GM23338 (cell line): ENCODE data around the gene OAS3. TPM values are rescaled to one million over a fixed set of nuclear protein-coding genes. Genes with fewer than 3 reads are reported as not detected.

Source experiments
- ATAC-seq: fragments of 200-7000 bp; cut with Tn5 transposase; 3 replicates; pipeline ENCODE4 v1.9.1; 2020
- DNase-seq: peaks from one replicate; pipeline ENCODE4 v3.0.0-alpha.2; 2015; ENCODE audit warnings: low spot score
- H2AFZ ChIP-seq: fragments of 200-600 bp; sonication (generic); 2 replicates; pipeline ENCODE4 v1.8.0; 2016; ENCODE audit warnings: antibody characterized with exemption, mild to moderate bottlenecking, moderate library complexity
- H3F3A ChIP-seq: fragments of 200-600 bp; sonication (generic); replicated peaks from 2 replicates; pipeline ENCODE4 v1.8.0; 2017; ENCODE audit warnings: antibody characterized with exemption, mixed run types, low read depth
- H3K27ac ChIP-seq: fragments of 200-600 bp; sonication (generic); 2 replicates; pipeline ENCODE4 v1.6.1; 2016; ENCODE audit warnings: low read depth
- H3K27me3 ChIP-seq: fragments of 200-600 bp; sonication (generic); 2 replicates; pipeline ENCODE4 v1.8.0; 2016; ENCODE audit warnings: mild to moderate bottlenecking, mixed run types, moderate library complexity; ENCODE audit not compliant: insufficient read depth
- H3K36me3 ChIP-seq: fragments of 200-600 bp; sonication (generic); 2 replicates; pipeline ENCODE4 v1.8.0; 2016; ENCODE audit warnings: mild to moderate bottlenecking; ENCODE audit not compliant: insufficient read depth
- H3K4me1 ChIP-seq: fragments of 200-600 bp; sonication (generic); 2 replicates; pipeline ENCODE4 v1.8.0; 2016; ENCODE audit warnings: mild to moderate bottlenecking, moderate library complexity; ENCODE audit not compliant: insufficient read depth
- H3K4me2 ChIP-seq: fragments of 200-600 bp; sonication (generic); 2 replicates; pipeline ENCODE4 v1.7.1; 2017; ENCODE audit warnings: mixed run types
- H3K4me3 ChIP-seq: fragments of 200-600 bp; sonication (generic); 2 replicates; pipeline ENCODE4 v1.6.1; 2016; ENCODE audit warnings: mixed run types
- H3K79me2 ChIP-seq: fragments of 200-600 bp; sonication (generic); replicated peaks from 2 replicates; pipeline ENCODE4 v1.8.0; 2017; ENCODE audit warnings: mild to moderate bottlenecking; ENCODE audit not compliant: insufficient read depth
- H3K9me2 ChIP-seq: fragments of 200-600 bp; sonication (generic); 2 replicates; pipeline ENCODE4 v1.8.0; 2017; ENCODE audit not compliant: insufficient read depth
- H4K20me1 ChIP-seq: fragments of 200-600 bp; sonication (generic); replicated peaks from 2 replicates; pipeline ENCODE4 v1.8.0; 2017; ENCODE audit warnings: mild to moderate bottlenecking; ENCODE audit not compliant: insufficient read depth
- H3K27ac Mint-ChIP-seq: 2 replicates; pipeline ENCODE4 v1.8.0; 2020; ENCODE audit warnings: inconsistent platforms, mild to moderate bottlenecking, moderate library complexity, mixed read lengths
- H3K27me3 Mint-ChIP-seq: 3 replicates; pipeline ENCODE4 v1.8.0; 2022; ENCODE audit warnings: low read depth, mild to moderate bottlenecking, moderate library complexity, mixed read lengths, inconsistent platforms; ENCODE audit not compliant: insufficient read depth, poor library complexity
- H3K36me3 Mint-ChIP-seq: 3 replicates; pipeline ENCODE4 v1.8.0; 2021; ENCODE audit warnings: low read depth, mild to moderate bottlenecking, inconsistent platforms, moderate library complexity, mixed read lengths
- H3K4me1 Mint-ChIP-seq: 3 replicates; pipeline ENCODE4 v1.8.0; 2020; ENCODE audit warnings: mild to moderate bottlenecking, inconsistent platforms, mixed read lengths
- H3K4me3 Mint-ChIP-seq: 3 replicates; pipeline ENCODE4 v1.8.0; 2021; ENCODE audit warnings: moderate library complexity, mild to moderate bottlenecking, inconsistent platforms, mixed read lengths
- H3K9me3 Mint-ChIP-seq: 3 replicates; pipeline ENCODE4 v1.8.0; 2020; ENCODE audit warnings: moderate library complexity, mild to moderate bottlenecking, inconsistent platforms, mixed read lengths
- EZH2phosphoT487 ChIP-seq: fragments of 200-600 bp; sonication (generic); IDR thresholded peaks from one replicate; pipeline ENCODE4 v1.8.1; 2018; ENCODE audit warnings: antibody characterized with exemption; ENCODE audit not compliant: unreplicated experiment
- REST ChIP-seq: IDR thresholded peaks from one replicate; pipeline ENCODE4 v1.6.1; 2018; ENCODE audit warnings: antibody characterized with exemption; ENCODE audit not compliant: unreplicated experiment
- ZNF331 ChIP-seq: fragments of 250-450 bp; sonication (Bioruptor Pico); IDR thresholded peaks from 2 replicates; pipeline ENCODE4 v1.5.0; 2020; ENCODE audit warnings: low read depth, mild to moderate bottlenecking, moderate library complexity
- ZNF462 ChIP-seq: fragments of 250-450 bp; sonication (Bioruptor Pico); IDR thresholded peaks from 2 replicates; pipeline ENCODE4 v1.5.0; 2020; ENCODE audit warnings: mild to moderate bottlenecking, moderate library complexity
- polyA plus RNA-seq: library from polyadenylated mRNA; unstranded; fragments of >200 nt; fragmentation: Nextera tagmentation; extraction: Ambion mirVana; gene quantifications from 2 replicates; pipeline ENCODE4 v1.2.1, GENCODE V29; 2016
- total RNA-seq: library from RNA; depleted of rRNA; stranded (reverse); fragments of >200 nt; shearing (Covaris generic); gene quantifications from 2 replicates; pipeline ENCODE4 v1.2.3, GENCODE V29; 2014

OAS3 gene
- total and polyA plus RNA-seq, 2 experiments from 2014 or later, result 0.27 to 1.4 TPM

- Histone ChIP-seq H2AFZ (no peak overlapping the region), H3K27ac (no peak overlapping the region), H3K4me3 (no peak overlapping the region), H3K36me3 (no peaks in the 10 kb centered on the region; the same call in 1 of the 2 replicates), H3K4me1 (no peaks in the 10 kb centered on the region), H3K79me2 (no peaks in the 10 kb centered on the region), H3K27me3 (no peaks in the 10 kb centered on the region), H4K20me1 (no peaks in the 10 kb centered on the region), H3K4me2 (no peak overlapping the region), H3K9me2 (peaks cover 9% of the 10 kb centered on the region; the same call in 1 of the 2 replicates), H3F3A (no peaks in the 10 kb centered on the region)
- no peaks in the 10 kb centered on the region for H3K36me3 Mint-ChIP-seq
- DNase-seq, result no peak
- H3K9me3 Mint-ChIP-seq, result peaks cover 9% of the 10 kb centered on the region
- ATAC-seq, result no peak
- peaks cover 3% of the 10 kb centered on the region for H3K27me3 Mint-ChIP-seq
- H3K4me1 Mint-ChIP-seq, result no peaks in the 10 kb centered on the region
- TF ChIP-seq EZH2phosphoT487 (no peak), ZNF331 (CRISPR knock-in tag) (no peak), REST (no peak), ZNF462 (no peak)
- no peak overlapping the region for H3K4me3 Mint-ChIP-seq
- H3K27ac Mint-ChIP-seq, result no peak overlapping the region
Measured at GRCh38 chr12:112980491-112981158, 42.4 kb downstream of the OAS3 start.
